NCI-H1048 (cell line): ENCODE measurements around the gene IGSF23.
A peak's percentile ranks its signal among the peaks of the same experiment; 100 is the strongest.
"Not testable (repeated sequence)": the region's sequence is repeated elsewhere in the genome, so short reads cannot be mapped to it uniquely, and the experiment has no call there.

Source experiments
- DNase-seq: peaks from one replicate; lab custom pipeline; 2025; lab: John Stamatoyannopoulos, UW

IGSF23 gene

GRCh38 chr19:44587963-44588770, 25.2 kb upstream of the IGSF23 start:
- DNase-seq, result no peak

DNA sequence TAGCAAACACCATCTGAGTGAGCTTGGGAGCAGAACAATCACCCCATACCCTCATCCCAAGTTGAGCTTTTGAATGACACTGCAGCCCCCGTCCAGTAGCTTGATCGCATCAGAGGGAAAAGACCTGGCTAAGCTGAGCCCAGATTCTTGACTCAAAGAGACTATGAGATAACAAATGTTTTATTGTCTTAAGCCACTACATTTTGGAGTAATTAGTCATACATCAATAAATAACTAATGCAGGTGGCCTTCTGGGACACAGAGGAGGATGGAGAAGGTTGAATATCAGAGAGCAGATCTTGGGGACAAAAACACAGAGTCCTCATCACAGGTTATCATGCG, 24.6 kb upstream of the IGSF23 start:
- no peak for DNase-seq

DNA sequence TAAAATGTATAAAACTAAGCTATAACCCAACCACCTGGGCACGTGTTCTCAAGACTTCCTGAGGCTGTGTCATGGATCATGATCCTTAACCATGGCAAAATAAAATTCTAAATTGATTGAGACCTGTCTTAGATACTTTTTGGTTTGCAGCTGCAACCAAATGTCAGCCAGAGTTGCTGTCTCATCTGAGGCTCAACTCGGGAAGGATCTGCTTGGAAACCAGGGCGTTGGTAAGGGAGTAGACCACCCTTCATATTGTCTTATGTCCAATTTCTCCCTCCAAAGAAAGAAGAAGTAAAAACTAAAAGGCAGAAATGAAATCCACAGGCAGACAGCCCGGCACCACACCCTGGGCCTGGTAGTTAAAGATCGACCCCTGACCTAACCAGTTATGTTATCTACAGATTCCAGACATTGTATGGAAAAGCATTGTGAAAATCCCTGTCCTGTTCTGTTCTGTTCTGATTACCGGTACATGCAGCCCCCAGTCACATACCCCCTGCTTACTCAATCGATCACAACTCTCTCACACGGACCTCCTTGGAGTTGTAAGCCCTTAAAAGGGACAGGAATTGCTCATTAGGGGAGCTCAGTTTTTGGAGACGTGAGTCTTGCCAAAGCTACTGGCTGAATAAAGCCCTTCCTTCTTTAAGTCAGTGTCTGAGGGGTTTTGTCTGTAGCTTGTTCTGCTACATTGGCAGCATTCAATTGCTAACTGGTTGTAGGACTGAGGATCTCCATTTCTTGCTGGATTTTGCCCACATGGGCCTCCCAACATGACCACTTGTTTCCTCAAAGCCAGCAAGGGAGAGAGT, 22.9 kb upstream of the IGSF23 start:
- no peak for DNase-seq

DNA sequence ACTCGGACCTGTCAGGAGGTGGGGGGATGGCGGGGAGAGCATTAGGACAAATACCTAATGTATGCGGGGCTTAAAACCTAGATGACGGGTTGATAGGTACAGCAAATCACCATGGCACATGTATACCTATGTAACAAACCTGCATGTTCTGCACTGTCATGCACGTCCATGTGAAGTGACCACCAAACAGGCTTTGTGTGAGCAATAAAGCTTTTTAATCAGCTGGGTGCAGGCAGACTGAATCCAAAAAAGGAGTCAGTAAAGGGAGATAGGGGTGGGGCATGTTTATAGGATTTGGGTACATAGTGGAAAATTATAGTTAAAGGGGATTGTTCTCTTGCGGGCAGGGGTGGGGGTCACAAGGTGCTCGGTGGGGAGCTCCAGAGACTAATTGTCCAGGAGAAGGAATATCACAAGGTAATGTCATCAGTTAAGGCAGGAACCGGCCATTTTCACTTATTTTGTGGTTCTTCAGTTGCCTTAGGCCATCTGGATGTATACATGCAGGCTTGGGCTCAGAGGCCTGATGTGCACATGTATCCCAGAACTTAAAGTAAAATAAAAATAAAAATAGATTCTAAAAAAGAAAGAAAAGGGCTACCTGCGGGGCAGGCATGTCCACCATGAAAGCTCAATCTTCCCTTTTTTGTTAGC, 21.9 kb upstream of the IGSF23 start:
- DNase-seq, result not testable (repeated sequence)

DNA sequence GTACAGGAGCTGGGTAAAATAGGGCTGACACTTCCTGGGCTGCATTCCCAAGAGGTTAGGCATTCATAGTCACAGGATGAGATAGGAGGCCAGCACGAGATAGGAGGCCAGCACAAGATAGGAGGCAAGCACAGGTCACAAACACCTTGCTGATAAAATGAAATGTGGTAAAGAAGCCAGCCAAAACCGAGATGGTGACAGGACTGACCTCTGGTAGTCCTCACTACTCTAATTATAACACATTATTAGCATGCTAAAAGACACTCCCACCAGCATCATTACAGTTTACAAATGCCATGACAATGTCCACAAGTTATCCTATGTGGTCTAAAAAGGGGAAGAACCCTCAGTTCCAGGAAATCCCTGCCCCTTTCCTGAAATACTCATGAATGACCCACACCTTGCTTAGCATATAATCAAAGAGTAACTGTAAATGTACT, 20.9 kb upstream of the IGSF23 start:
- DNase-seq, result no peak

- DNase-seq, result no peak
Observed at GRCh38 chr19:44593294-44593693, 20.1 kb upstream of the IGSF23 start.

DNA sequence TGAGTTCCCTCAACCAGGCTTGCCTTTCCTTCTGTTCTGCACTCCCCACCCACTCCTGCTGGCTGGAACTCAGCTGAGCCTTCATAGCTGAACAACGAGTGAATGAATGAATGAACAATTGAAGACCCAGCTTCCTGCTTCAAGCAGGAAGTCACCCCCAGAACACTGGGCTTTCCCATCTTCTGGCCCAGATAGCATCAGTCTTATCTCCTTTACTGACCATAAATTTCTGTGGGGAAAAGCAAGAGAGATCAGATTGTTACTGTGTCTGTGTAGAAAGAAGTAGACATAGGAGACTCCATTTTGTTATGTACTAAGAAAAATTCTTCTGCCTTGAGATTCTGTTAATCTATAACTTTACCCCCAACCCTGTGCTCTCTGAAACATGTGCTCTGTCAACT, 19.5 kb upstream of the IGSF23 start:
- not testable (repeated sequence) for DNase-seq

- DNase-seq, result no peak
Observed at GRCh38 chr19:44596428-44597130, 16.8 kb upstream of the IGSF23 start.

- no peak for DNase-seq
Observed at GRCh38 chr19:44597131-44597491, 16.3 kb upstream of the IGSF23 start.

DNA sequence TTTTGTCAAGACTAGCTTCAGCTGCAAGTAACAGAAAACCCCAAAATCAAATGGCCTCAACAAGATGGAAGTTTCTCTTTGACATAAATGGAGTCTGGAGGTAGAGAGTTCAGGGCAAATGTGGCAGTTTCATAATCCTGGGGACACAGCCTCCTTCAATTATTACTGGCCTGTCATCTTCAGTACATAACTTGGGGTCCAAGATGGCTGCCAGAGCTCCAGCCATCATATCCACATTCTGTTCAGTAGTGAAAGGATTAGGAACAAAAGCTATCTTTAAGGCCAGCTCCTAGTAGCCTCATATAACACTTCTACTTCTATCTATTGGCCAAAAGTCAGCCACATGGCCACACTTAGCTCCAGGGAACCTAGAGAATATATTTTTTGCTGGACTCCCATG, 15.0 kb upstream of the IGSF23 start:
- no peak for DNase-seq

GRCh38 chr19:44598880-44599279, 14.5 kb upstream of the IGSF23 start:
- DNase-seq, result no peak

DNA sequence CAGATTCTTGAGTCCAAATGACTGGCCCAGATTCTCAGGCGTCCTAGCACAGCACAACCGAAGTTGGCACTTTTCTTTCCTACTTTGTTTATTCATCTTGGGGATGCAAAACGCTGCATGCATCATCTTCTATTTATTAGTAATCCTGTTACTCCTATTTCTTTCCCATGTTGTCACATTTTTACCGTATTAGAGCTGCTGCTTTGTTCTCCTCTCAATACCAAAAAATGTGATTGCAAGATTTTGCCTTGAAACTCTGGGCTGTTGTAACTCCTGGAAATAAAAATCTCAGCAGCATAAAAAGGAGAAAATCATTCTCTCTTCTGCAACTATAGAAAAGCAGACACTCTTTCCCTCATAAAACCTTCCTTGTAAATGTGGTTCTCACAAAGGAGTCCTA, 12.9 kb upstream of the IGSF23 start:
- DNase-seq, result no peak

DNA sequence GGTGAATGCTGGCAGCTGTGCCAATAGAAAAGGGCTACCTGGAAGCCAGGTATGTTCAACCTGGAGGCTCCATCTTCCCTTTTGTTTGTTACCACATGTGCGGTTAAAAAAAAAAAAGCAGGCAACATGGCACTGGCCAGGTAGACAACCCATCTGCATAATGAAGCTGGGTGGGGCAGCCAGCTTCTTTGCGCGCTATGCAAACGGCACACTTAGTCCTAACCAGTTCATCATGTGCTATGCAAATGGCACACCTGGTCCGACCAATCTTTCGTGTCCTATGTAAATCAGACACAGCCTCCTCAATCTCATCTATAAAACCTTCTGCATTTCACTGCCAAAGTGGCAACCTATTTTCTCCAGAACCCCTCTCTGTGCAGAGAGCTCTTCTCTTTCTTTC, 11.3 kb upstream of the IGSF23 start:
- DNase-seq, result peak; percentile 74

- no peak for DNase-seq
Observed at GRCh38 chr19:44603201-44603945, 10.0 kb upstream of the IGSF23 start.

GRCh38 chr19:44604241-44604640, 9.1 kb upstream of the IGSF23 start:
- no peak for DNase-seq

- DNase-seq, result no peak
Observed at GRCh38 chr19:44605547-44605946, 7.8 kb upstream of the IGSF23 start.

DNA sequence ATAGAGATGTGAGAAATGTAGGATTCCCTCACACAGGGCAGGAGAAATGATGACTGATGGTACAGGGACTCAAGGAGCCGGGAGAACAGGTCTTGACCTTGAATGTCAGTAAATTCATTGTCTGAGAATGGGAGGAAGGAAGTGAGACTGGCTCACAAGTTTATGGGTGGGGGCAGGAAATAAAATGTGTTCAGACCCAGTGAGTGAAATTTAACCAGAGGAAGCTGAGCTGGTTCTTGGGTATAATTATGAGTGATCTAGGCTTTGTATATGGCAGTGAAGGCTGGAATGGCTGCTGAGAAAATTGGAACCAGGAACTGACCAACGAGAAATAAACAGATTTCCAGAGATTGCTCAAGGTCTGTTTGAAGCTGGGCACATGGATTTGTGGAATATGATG, 6.3 kb upstream of the IGSF23 start:
- DNase-seq, result no peak

DNA sequence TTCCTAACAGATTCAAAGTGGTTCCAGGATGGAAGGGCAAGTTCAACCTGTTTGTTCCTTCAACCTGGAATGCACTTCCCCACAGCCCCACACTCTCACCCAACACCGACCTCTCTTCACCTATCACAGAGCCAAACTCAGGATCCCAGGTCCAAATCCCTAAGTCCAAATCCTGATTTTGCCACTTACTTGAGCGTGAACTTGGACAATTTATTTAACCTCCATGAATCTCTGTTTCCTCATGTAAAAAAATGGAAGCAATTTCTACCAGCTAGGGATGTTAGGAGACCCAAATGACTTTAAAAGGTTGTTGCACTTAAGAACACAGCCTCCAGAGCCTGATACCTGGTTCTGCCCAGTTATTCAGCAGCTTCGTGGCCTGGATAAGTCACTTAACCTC, 5.4 kb upstream of the IGSF23 start:
- no peak for DNase-seq

DNA sequence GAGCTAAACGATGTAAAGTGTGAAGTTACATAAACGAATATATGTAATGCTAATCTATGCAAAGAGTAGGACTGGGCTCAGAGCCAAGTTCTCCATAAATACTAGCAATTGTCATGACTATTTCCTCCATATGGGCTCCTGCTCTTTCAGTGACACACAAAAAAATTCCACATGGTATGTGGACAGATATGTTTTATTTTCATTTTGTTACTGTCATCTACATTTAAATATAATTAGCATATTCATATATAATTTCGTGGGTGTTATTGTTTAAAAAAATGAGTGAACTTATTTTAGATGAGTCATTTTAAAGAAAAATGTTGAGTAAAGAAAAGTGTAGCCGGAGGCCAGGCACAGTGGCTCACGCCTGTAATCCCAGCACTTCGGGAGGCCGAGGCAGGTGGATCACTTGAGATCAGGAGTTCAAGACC, 5.0 kb upstream of the IGSF23 start:
- peak; percentile 74 for DNase-seq

DNA sequence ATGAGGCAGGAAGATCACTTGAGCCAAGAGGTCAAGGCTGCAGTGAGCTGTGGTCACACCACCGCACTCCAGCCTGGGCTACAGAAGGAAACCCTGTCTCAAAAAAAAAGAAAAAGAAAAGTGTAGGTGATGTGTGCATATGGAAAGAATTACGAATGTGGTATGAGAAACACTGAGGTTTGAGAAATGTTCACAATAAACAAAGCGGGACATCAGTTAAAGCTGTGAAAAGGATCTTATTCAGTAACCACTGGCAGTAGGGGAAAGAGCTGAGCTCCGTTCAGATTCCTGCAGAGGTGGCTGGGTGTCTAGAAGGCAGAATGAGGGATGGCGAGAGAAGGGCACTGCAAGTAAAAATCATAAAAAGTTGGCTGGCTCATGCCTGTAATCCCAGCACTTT, 4.1 kb upstream of the IGSF23 start:
- DNase-seq, result no peak

- not testable (repeated sequence) for DNase-seq
Observed at GRCh38 chr19:44610497-44610896, 2.9 kb upstream of the IGSF23 start.
